Stimulated activated CD8-positive, alpha-beta memory T cell treated with anti-CD3 and anti-CD28 coated beads, Interleukin-15, amount 100 ng/mL, for 48 hours (primary cell): ENCODE data around the gene FAM174C.
A peak's percentile ranks its signal among the peaks of the same experiment; 100 is the strongest.
"Not testable (repeated sequence)": the region's sequence is repeated elsewhere in the genome, so short reads cannot be mapped to it uniquely, and the experiment has no call there.

Experiments used
- DNase-seq, 2 donors: peaks; one replicate each; pipeline ENCODE4 v3.0.0-alpha.2; 2020; ENCODE audit warnings: low read depth in 2 of 2

FAM174C gene

DNA sequence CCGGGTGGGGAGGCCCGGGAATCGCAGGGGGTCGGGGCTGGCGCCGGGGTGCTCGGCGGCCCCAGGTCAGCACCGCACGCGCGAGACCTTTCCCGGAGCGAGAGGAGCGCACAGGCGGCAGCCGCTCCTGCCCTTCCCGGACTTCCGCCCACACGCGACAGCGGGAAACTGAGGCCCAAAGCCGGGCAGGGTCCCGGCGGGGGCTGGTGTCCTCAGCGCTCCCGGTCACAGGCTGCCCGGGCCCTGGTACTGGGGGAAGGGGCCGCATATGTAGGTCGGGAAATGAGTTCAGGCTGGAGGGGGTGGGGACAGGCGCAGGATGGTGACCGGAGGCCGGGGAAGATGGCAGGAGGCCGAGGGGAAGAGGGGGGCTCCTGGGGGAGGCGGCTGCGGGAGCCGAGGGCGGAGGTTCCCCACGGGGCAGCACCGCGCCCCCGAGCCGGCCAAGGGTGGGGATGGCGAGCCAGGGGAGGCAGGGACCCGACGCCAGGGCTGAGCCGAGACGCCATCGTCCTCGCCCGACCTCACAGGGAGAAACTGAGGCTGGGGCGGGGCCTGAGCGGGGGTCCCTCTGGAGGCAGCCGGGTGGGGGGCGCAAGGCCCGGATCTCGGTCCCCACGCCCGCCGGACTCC, 38.2 kb upstream of the FAM174C start:
- no peak for DNase-seq

DNA sequence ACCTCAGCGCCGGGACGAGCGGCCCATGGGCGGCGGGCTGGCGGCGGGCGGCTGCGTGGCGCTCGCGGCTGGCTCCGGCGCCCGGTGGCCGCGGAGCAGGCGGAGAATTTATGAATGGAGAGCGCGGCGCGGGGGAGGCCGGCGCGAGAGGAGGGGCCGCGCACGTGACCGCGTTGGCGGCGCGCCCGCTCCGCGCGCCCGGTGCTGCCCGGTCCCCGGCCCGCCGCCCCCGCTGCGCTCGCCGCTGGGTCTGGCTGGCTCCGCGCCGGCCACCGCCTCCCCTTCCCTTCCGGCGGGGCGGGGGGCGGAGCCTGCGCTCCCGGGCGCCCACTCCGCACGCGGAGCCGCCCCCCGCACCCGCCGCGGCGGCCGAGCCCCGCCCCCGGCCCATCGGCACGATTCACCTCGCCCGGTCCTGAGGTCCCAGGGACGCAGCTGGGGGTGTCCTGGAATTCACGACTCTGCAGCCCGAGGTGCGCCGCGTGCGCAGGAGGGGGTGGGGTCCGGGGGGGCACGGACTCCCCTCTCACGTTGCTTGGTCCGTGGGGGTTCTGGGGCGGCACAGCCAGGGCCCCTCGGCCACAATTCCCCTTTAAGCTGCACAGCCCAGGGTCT, 37.5 kb upstream of the FAM174C start, which contains the start of gene CBARP:
TSS of gene CBARP (minus strand) at position 252 of the 615 bp plus-strand sequence. CDS start 1,905 bp downstream, outside the sequence.
- DNase-seq: no peak

DNA sequence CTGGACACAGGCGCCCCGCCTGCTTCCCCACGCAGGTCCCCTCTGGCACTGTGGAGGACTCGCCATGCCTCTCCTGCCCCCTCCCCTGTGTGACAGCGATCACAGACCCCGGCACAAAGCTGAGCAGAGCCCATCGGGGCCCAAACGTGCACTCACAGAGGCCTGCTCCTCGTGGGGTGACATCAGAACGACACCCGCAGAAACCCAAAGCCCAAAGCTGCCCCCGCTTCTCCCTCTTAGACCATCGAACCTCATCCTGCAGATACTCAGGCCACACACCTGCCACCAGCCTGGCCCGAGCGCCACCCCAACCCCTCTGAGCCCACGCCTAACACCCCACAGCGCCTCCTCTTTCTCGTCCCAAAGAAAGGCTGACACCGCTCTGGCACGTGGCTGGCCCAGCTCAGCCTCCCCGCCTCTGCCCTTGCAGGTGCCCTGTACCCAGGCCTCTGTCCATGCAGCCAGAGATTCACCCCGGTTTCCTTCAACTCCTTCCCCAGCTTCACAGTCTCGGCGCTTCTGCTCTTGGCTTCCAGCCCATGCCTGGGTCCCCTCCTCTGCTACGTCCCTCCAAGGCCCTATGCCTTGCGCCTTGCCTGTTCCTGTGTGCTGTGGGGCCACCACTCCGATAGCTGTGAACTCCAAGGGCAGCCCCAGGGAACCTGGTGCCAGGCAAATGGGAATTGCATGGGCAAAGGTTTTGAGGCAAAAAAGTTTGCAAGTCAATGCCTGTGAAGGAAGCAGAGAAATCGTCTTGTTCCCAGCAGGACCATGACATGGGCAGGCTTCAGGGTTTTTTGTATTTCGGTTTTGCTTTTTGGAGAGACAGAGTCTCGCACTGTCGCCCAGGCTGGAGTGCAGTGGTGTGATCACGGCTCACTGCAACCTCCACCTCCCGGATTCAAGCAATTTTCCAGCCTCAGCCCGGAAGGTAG, 36.7 kb upstream of the FAM174C start:
- DNase-seq: no peak

DNA sequence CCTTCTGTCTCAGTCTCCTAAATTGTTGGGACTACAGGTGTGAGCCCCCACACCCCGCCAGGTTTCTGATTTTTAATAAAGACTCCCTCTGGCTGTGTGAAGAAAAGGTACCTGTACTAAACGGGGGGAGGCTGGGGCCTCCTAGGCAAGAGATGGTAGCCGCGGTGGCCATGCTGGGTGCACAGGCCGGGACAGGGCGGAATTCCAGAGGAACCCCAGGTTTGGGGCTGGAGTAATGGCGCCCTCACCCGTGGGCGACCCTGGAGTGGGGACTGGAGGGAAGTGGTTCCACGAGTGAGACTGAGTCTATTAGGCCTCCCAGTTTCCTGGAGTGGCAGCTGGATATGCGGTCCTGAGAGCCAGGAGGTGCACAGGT, 35.9 kb upstream of the FAM174C start:
- DNase-seq: no peak

DNA sequence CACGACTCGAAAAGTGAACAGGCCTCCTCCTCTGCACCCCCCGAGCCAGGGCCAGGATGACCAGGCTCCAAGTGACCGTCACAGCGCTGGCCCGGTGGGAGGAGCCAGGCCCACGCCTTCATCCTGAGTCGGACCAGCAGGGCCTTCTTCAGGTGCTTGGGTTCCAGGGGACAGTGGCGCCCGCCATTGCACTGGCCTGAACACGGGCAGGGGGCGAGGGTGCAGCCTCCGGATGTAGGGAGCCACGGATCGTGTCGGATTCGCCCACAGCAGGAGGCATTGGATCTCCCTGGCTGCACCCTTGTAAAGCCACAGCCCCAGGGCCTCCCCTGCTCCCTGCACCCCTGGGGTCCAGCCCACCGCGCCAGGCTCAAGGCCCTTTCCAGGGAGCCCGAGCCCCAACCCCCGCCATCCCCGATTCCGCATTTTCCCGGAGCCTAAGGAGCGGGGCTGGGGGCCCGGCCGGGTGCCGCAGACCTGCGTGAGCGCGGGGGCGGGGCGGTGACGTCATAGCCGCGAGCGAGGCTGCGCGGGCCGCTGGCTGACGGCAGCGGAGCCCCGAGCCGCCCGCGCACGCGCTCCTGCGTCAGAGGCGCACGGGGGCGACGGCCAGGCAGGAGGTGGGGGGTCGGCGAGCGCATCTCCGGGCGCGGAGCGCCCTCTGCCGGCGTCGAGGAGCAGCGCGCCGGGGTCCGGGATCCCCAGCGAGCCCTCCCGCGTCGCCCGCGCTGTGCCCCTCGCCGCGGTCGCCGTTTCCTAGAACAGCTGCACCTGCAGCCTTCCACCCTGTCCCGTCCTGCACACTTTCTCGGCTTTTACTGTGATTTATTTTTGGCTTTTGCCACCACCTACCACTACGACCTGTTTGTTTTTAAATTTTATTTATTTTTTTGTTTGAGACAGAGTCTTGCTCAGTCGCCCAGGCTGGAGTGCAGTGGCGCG, 35.3 kb upstream of the FAM174C start:
- peak; percentile 91 to 99 for DNase-seq

DNA sequence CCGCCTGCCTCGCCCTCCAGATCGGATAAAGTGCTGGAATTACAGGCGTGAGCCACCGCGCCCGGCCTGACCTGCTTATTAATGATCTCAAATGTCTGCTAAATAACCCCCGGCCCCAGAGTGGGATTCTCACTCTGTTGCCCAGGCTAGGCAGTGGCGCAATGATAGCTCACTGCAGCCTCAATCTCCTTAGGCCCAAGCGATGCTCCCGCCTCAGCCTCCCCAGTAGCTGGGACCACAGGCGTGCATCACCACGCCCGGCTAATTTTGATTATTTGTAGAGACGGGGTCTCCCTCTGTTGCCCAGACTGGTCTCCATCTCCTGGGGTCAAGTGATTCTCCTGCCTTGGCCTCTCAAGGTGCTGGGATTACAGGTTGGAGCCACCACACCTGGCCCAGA, 34.4 kb upstream of the FAM174C start:
- DNase-seq: no peak

DNA sequence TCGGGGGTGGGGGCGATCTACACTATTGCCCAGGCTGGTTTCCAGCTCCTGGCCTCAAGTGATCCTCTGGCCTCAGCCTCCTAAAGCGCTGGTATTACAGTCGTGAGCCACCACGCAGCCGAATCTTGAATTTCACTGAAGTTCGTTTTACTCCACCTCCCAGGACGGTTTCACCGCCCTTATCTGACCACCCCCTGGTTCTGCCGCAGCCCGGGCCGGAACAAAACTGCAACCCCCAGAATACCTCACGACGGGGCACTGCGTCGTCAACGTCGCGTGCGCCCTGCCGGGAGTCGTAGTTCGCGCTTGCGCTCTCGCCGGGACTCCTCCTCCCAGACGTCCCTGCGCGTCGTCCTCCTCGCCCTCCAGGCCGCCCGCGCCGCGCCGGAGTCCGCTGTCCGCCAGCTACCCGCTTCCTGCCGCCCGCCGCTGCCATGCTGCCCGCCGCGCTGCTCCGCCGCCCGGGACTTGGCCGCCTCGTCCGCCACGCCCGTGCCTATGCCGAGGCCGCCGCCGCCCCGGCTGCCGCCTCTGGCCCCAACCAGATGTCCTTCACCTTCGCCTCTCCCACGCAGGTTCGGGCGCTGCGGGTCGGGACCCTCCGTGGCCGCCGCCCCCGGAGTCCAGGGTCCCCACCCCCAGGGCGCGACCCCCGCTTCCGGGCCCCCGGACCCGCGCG, 33.8 kb upstream of the FAM174C start, which contains the start of gene ATP5F1D:
TSS of gene ATP5F1D (plus strand) at position 335 of the 679 bp plus-strand sequence. CDS start at position 435, 100 bp downstream.
- peak; percentile 92 to 99 for DNase-seq

DNA sequence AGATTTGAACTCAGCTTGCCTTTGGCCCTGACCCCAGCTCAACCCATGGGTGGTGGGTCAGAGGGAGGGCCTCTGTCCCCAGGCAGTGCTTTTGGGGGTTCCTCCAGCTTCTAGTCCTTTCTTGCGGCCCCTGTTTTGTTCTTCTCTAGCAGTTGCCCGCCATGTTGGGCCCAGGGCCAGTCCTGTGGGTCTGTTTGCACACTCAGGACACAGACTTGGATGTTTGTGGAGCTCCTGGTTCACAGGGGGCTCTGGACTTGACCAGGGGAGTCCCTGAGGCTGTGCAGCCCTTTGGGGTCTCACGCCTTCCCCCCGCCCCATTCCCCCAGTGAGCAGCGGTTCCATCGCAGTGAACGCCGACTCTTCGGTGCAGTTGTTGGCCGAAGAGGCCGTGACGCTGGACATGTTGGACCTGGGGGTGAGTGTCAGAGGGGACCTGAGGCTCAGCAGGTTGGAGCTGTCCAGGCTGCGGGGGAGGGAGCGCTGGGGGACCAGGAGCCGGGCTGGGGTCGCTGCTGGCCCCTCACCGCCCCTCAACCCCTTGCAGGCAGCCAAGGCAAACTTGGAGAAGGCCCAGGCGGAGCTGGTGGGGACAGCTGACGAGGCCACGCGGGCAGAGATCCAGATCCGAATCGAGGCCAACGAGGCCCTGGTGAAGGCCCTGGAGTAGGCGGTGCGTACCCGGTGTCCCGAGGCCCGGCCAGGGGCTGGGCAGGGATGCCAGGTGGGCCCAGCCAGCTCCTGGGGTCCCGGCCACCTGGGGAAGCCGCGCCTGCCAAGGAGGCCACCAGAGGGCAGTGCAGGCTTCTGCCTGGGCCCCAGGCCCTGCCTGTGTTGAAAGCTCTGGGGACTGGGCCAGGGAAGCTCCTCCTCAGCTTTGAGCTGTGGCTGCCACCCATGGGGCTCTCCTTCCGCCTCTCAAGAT, 31.3 kb upstream of the FAM174C start:
- peak; percentile 73 to 79 for DNase-seq

DNA sequence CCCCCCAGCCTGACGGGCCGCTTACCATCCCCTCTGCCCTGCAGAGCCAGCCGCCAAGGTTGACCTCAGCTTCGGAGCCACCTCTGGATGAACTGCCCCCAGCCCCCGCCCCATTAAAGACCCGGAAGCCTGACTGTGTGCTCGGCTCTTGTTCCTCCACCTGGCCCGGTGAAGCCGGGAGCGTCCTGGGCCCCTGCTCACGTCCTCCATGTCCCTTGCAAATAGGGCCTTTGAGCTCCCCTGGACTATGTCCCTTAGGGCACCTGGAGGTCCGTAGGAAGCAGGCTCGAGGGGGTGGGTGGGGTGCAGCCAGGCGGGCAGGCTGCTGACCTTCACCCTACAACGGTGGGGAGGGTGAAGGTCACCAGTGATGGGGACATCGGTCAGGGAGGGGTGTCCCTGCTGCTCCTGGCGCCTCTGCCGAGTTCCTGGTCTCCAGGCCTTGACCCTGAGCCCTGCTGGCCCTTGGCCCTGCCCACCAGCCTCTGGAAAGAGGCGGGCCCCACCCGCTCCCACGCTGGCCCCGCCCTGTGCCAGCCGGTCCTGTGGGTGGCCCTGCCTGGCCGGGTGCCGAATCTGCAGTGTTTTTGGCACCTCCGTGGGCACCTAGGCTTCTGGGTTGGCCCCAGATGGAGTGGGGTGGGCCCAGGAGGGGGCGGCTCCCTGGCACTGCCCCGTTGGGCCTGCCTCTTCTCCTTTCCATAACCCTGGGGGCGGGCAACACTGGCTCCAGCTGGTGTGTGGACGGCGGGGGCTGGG, 30.5 kb upstream of the FAM174C start:
- DNase-seq: no peak

DNA sequence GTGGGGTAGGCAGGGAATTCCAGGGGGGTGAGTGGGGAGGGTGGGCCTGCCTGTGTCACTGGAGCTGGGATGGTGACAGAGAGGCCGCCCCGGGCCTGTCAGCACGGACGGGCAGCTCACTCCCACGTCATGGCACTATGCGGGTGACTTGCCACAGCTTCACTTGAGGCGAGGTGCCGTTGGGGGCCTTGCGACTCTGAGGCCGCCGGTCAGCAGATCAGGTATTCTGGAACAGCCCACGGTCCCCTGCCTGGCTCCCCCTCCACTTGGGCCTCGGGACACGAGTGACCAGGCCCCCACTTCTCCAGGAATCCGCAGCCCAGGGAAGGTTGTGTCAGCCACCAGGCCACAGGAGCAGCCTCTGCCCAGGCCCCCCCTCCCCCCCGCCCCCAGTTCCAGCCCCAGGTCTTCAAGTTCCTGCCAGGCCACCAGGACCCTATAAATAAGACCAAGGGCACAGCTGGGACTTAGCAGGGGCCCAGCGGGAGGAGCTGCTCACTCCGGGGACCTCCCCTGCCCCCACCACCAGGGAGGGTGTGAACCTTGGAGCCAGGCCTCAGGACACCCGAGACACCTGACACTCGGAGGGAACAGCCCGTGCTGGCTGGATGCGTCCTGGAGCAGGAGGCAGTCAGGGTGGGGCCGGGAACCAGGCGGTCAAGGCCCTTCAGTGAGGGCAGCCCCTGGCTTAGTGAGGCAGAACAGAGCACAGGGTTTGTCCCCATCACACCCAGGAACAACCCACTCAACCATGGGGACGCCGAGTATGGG, 29.7 kb upstream of the FAM174C start:
- no peak for DNase-seq

DNA sequence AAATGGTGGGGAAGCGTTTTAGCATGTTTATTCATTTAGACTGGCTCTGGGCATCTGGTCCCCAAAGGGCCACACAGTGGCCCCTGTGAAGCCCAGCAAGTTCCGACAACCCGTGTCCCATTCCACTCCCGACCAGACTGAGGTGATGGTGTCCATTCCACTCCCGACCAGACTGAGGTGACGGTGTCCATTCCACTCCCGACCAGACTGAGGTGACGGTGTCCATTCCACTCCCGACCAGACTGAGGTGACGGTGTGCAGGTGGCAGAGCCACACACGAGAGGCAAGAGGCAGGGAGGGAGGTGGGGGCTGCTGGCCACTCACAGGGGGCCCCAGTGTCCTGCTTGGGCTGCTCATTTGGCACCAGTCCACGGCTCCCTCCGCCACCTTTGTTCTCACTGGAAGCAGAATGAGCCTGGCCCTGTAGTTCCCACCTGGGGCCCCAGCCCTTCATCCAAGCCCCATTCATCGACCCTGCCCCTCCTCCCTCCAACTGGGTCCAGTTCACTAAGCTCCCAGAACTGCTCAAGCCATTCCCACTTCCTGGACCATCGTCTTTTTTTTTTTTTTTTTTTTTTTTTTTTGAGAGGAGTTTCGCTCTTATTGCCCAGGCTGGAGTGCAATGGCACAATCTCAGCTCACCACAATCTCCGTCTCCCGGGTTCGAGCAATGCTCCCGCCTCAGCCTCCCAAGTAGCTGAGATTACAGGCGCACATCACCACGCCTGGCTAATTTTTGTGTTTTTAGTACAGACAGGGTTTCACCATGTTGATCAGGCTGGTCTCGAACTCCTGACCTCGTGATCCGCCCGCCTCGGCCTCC, 28.9 kb upstream of the FAM174C start:
- DNase-seq: not testable (repeated sequence)

DNA sequence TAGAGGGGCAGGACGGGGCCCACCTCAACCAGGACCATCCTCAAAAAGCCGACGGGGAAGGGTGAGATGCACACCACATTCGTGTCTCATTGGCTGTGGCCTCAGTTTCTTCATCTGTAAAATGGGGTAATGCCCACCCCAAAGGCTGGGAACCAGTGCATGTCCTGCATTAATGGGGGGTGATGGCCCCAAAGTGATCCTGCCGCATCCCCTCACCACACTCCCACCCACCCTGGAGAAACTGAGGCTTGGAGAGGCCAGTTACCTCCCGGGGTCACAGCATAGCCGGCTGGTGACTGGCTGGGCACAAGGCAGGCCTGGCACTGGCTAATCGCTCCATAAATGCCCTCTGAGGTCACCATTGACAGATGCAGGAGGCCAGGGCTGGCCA, 27.6 kb upstream of the FAM174C start:
- no peak for DNase-seq

DNA sequence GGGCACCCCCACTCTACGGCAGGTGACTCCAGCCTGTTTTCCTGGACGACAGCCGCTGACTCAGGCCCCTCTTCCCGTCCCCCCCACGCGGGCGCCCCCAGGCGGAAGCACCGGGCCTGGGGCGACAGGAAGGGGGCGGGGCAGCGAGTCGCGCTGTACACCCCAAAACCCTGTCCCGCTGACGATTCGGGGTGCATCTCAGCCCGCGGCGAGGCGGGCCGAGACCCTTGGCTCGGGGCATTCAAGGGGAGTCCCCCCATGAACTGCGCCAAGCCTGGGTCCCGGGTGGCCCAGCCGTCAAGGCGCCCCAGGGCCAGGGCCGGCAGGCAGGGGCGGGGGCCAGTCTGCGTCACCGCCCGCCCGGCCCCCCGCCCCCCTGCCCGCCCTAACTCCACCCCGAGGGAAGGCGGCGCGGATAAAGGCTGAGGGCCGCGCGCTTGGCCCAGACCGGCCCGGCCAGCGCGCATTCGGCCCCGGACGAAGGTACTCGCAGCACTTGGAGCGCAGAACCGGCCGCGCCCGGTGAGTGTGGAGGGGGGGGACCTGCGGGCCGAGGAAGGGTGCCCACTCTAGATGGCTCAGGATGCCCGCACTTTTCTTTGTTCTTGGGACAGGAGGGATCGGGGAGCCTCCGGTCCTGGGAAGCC, 27.1 kb upstream of the FAM174C start, which contains the start of gene MIDN:
TSS of gene MIDN (plus strand) at position 445 of the 647 bp plus-strand sequence. CDS start 1,714 bp downstream, outside the sequence.
- DNase-seq: peak in 1 of 2 donors; percentile 62

DNA sequence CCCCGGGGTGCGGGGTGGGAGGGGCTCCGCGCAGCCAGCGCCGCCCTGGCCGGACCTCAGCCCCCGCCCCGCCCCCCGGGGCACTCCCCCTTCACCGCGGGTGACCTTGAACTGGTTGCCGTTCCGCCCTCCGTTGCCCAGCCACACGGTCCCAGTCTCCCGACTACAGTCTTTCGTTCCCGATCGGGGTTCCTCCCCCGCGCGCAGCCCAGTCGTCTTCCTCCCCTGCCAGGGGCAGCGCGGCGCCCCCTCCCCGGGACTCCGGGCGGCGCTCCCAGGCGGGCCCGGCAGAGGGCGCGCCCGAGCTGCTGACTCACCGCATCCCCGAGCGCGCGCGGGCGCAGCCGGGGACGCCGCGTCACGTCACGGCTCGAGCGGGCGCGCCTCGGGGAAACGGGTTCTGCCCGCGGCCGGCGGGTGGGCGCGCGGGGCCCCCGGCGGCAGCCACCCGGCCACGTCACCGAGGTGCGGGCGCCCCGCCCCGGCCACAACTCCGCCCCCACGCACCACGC, 26.5 kb upstream of the FAM174C start:
- DNase-seq: peak; percentile 74 to 77

DNA sequence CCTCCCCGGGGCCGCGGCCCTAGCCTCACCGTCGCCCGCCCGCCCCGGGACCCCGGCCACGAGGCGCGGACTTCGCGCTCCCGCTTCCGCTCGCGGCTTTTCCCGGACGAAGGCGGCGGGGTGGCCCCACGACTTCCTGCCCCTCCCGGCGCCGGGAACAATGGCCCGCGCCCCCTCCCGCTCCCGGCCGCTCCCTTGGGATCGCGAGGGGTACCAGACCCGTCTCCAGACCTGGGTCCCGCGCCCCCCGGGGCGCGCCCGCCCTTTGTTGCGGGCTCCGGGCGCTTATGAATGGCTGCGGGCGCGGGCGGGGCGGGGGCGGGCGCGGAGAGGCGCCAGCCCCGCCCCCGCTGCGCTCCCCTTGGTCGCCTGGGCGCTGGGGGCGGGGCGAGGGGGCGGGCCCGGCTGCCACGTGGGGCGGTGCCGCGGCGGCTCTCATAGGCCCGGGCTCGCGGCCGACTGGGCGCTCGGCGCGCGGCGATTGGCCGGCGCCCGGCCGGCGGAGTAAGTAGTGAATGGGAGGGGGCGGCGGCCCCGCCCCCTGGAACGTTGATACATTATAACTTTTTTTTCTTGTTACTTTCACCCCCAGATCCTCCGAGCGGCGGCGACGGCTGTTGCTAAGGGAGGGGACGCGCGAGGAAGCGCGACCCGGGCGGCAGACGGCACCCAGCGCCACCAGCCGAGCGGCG, 25.9 kb upstream of the FAM174C start:
- DNase-seq: peak; percentile 92 to 94

DNA sequence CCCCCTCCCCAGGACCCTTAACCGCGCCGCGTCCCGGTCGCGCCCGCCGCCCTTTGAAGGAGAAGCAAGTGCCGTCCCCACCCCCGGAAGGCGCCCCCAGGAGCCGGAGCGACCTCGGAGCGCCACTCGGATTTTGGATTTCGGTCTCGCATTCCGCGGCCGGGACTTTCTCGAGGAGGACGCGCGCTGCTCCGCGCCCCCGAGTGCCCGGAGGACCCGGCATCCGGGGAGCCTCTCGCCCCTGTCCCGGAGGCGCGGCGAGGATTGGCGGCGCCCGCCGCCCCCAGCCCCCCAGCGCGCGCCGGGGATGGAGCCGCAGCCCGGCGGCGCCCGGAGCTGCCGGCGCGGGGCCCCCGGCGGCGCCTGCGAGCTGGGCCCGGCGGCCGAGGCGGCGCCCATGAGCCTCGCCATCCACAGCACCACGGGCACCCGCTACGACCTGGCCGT, 25.3 kb upstream of the FAM174C start:
- DNase-seq: no peak
